ES-I3 (cell line): ENCODE data around the gene HDHD3.

Experiments used
- H3K36me3 ChIP-seq: 2 replicates; pipeline ENCODE4 v1.6.1; 2013; ENCODE audit warnings: mild to moderate bottlenecking, low read length, control low read depth, moderate library complexity; ENCODE audit not compliant: insufficient read depth
- H3K4me1 ChIP-seq: 2 replicates; pipeline ENCODE4 v1.6.1; 2013; ENCODE audit warnings: mild to moderate bottlenecking, control low read depth, low read length; ENCODE audit not compliant: insufficient read depth
- H3K9ac ChIP-seq: 2 replicates; pipeline ENCODE4 v1.6.1; 2013; ENCODE audit warnings: low read depth, mild to moderate bottlenecking, low read length, moderate library complexity
- H3K9me3 ChIP-seq: 2 replicates; pipeline ENCODE4 v1.6.1; 2013; ENCODE audit warnings: mild to moderate bottlenecking, low read length, moderate library complexity; ENCODE audit not compliant: control insufficient read depth, insufficient read depth

The HDHD3 gene

DNA sequence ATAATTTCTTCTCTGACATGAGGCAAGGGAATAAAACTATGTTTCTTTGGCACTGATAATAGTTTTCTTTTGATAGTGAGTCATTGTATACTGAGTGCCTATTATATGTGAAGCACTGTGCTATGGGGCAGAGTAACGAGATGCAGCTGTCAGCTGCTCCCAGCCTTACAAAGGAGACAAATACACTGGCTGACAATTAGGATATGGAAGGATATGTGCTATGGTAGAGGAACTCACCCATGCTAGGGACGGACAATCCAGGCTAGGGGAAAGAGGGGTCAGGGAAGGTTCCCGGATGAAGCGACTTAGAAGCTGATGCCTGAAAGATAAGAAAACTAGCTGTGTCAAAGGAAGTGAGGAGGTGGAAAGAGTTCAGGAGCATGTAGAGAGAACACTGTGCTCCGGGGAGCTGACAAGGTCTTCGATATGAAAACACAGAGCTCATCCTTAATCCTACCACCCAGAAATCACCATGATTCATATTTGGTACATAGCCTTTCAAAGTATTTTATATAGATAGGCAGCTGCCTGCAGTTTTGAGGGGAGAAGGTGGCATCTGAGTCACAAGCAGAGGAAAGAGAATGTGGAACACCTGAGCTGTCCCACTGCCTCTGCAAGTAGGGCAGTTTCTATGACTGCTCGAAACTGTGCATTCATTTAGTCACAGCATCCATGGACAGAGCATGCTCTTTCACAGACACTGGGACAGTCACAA, 15.3 kb downstream of the HDHD3 start:
- Histone ChIP-seq H3K36me3 (no peaks in the 10 kb centered on the region), H3K9ac (no peak overlapping the region), H3K9me3 (no peaks in the 10 kb centered on the region), H3K4me1 (no peaks in the 10 kb centered on the region)

DNA sequence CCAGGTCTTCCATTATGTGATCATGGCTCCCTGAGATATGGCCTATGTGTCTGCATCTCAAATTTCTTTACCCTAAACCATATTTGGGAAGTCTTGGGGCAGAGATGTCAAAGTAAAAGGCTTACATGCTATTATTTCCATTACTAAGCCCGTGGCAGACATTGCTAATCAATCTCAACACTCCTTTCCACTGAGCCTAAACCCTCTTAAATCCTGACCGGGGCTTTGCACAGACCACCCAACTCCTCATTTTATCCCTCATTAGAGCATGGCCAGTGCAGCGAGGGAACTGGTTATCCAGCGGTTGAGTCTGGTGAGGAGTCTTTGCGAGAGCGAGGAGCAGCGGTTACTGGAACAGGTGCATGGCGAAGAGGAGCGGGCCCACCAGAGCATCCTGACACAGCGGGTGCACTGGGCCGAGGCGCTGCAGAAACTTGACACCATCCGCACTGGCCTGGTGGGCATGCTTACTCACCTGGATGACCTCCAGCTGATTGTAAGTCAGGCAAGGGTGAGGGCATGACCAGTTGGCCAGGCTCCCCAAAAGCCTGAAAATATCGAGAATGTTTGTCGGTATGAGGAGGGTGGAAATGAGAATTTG, 16.4 kb downstream of the HDHD3 start:
- Histone ChIP-seq H3K9ac (no peak overlapping the region), H3K4me1 (no peaks in the 10 kb centered on the region), H3K36me3 (no peaks in the 10 kb centered on the region), H3K9me3 (no peaks in the 10 kb centered on the region)

DNA sequence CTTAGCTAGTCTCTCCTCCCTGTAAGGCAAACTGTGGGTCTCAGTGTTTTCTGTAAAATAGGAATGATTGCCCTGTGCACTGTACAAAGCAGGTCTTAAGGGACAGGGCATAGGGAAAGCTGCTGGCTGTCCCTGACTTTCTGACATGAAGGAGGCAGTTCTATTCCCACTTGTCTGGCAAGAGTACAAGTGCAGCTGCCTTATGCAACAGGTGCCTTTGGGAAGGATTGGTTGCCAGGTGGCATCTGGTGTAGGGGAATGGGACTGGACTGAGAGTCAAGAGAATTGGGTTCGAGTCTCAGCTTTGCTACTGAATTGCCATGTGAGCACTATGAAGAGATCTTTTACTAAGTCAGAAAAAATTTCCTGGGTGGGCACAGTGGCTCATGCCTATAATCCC, 17.4 kb downstream of the HDHD3 start:
- Histone ChIP-seq H3K36me3 (no peaks in the 10 kb centered on the region), H3K9me3 (no peaks in the 10 kb centered on the region), H3K4me1 (no peaks in the 10 kb centered on the region)

DNA sequence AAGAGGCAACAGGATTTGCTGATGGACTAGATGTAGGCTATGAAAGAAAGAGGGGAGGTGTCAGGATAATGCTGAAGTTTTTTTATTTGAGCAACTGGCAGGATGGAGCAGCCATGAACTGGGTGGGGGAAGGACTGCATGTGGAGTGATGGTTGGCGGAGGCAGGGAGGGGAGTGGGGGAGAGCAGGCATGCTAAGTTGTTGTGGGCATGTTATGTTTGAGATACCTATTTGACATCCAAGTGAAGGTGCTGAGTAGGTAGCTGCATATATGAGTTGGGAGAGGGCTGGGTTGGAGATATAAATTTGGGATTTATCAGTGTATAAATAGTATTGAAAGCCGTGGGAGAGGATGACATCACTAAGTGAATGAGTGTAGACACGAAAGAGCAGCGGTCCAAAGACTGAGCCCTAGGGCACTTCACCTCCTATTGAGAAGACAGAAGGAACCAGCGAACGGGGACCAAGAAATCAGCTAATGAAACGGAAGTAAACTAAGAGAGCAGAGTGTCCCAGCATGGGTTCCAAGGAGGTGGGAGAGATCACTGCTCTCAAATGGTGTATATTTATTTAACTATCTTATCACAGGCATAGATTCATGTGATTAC, 20.0 kb downstream of the HDHD3 start:
- H3K9me3 ChIP-seq, result no peaks in the 10 kb centered on the region
- H3K9ac ChIP-seq, result no peak overlapping the region
- no peaks in the 10 kb centered on the region for H3K36me3 ChIP-seq
- no peaks in the 10 kb centered on the region for H3K4me1 ChIP-seq

More for the DNA sequence above, 17.4 kb downstream of the HDHD3 start:
- no peak overlapping the region for H3K9ac ChIP-seq

DNA sequence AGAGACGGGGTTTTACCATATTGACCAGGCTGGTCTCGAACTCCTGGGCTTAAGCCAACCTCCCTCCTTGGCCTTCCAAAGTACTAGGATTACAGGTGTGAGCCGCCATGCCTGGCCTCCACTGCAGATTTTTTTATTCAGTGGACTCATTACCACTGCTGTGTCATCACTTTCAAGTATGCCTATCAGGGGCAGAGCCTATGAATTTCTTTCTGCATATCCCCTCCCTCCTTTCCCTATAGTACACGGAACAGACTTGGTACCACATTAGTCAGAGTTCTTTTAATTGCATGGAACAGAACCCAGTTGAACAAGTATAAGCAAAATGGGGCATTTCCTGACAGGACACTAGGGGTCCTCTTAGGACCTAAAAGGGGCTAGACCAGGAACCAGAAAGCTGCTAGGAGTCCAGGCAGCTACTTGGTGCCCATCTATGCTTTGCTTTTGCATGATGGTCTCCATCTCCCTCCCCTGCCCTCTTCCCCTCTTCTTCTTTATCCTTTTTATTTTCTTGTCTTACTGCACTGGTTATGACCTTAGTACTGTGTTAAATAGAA, 21.7 kb downstream of the HDHD3 start:
- Histone ChIP-seq H3K9me3 (no peaks in the 10 kb centered on the region), H3K4me1 (peaks cover 8% of the 10 kb centered on the region), H3K36me3 (no peaks in the 10 kb centered on the region), H3K9ac (no peak overlapping the region)

DNA sequence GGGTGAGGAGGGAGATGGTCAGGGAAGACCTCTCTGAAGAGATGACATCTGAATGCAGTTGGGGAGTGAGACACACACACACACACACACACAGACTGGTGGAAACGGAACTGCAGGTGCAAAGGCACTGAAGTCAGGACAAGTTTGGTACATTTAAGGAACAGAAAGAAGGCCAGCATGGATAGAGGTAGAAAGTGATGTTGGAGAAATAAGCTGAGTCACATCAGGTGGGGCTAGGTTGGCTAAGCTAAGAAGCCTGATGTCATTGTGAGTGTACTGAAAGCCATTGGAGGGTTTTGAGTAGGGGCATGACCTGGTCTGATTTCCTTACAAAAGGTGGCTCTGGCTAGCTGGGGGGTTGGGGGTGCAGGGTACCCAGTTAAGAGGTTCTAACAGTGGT, 24.4 kb downstream of the HDHD3 start:
- no peaks in the 10 kb centered on the region for H3K9me3 ChIP-seq
- H3K4me1 ChIP-seq, result peaks cover 8% of the 10 kb centered on the region
- H3K36me3 ChIP-seq, result no peaks in the 10 kb centered on the region
- no peak overlapping the region for H3K9ac ChIP-seq

DNA sequence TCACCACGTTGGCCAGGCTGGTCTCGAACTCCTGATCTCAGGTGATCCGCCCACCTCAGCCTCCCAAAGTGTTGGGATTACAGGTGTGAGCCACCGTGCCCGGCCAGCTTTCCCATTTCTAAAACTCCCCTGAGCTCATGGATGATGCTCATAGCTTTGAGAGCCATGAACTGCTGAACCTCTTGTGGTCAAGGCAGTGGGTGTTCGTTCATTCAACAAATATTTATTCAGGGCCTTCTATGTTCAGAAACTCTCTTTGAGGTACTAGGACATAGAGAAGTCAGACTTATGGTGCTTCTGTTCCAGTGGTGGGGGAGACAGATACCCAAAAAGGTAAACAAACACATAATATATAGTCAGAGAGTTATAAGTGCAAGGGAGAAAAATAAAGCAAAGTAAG, 24.8 kb downstream of the HDHD3 start:
- Histone ChIP-seq H3K36me3 (no peaks in the 10 kb centered on the region), H3K4me1 (peaks cover 8% of the 10 kb centered on the region), H3K9ac (no peak overlapping the region)

DNA sequence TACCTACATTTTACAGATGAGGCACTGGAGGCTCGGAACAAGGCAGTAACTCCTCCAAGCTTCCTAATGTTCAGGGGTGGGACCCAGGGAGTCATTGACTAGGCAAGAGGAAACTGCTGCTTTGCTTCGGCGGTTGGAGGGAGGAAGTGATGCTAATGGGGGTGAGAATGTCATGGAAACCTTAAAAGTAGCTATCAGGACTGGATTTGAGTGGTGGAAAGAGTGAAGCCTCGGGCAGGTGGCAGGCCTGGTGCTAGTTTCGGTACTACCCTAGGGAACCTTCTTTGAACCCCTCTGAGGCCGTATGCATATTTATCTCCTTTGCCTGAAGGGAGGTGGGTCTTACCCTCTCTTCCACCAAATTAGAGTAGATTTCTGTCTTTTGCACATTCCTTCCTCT, 25.8 kb downstream of the HDHD3 start:
- Histone ChIP-seq H3K36me3 (no peaks in the 10 kb centered on the region), H3K4me1 (peaks cover 8% of the 10 kb centered on the region), H3K9ac (peak overlapping the region; percentile 59; the same call in 1 of the 2 replicates), H3K9me3 (no peaks in the 10 kb centered on the region)

More for the DNA sequence above, 24.8 kb downstream of the HDHD3 start:
- no peaks in the 10 kb centered on the region for H3K9me3 ChIP-seq

DNA sequence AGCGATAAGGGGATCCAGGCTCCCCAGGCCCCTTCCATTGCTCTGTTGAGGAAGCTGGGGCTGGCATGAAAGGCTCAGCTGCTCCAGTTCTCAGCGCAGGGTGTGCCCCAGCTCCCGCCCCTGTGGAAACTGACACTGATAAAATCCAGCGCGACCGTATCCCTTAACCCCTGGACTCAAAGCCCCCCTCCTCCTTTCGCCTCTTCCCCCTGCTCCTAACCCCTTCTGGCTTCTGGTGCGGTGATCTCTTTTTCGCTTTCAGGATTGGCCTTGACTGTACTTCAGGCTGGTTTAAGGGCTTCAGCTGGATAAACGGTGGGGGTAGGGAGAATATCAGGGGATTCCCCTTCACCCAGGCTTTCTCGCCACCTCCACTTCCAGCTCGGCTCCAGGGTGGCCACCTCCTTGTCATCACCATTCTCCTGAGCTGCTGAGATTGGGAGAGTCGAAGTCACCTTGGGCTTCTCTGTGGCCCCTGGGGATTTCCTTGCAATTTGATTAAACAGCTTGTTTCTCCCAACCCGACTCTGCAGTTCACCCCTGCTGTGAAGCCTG, 26.6 kb downstream of the HDHD3 start:
- Histone ChIP-seq H3K36me3 (no peaks in the 10 kb centered on the region), H3K9ac (peak overlapping the region; percentile 59; the same call in 1 of the 2 replicates)

DNA sequence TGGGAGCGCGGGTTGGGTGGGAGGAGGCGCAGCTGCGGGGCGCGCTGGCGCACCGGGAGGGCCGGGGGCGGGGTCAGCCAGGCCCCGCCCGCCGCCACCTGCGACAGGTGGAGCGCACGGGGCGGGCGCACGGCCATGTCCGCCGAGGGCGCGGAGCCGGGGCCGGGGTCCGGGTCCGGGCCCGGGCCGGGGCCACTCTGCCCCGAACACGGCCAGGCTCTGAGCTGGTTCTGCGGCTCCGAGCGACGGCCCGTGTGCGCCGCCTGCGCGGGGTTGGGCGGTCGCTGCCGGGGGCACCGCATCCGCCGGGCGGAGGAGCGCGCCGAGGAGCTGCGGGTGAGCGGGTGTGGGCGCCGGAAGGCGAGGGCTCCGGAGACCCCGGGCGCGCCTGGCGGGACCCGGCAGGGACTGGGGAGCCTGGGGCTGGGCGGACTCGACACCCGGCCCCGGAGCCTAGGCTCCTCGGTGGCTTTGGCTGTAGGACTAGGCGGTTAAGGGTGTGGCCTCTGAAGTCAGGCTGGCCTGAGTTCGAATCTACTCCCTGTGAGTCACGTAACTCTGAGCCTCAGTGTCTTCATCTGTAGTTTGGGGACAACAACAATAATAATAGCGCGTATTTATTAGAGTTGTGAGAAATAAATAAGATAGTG, 27.2 kb downstream of the HDHD3 start, which contains the start of gene BSPRY:
Gene BSPRY, plus strand, starts transcription at position 97 of the 650 bp plus-strand sequence. Its CDS starts 39 bp downstream, at position 136.
- Histone ChIP-seq H3K36me3 (no peaks in the 10 kb centered on the region), H3K9me3 (no peaks in the 10 kb centered on the region), H3K9ac (peak within 1 kb of the TSS; percentile 59; the same call in 1 of the 2 replicates), H3K4me1 (peaks cover 8% of the 10 kb centered on the region)

More for the DNA sequence above, 26.6 kb downstream of the HDHD3 start:
- peaks cover 8% of the 10 kb centered on the region for H3K4me1 ChIP-seq
- H3K9me3 ChIP-seq, result no peaks in the 10 kb centered on the region

DNA sequence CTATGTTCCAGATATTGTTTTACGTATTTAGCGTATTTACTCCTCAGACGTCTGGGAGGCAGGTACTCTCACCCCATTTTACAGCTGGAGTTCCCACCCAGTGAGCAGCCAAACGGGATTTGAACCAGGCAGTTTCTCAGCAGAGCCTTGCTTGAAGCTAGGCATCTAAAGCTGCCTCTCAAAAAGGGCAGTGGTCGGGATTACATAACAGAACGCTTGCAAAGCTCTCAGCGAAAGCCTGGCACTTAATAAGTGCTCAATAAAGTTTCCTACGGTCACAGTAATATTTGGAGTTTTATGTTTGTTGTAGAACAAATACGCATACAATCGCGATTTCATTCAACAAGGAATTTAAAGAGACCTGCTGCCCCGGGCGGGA, 27.7 kb downstream of the HDHD3 start:
- Histone ChIP-seq H3K4me1 (peaks cover 8% of the 10 kb centered on the region), H3K9me3 (no peaks in the 10 kb centered on the region), H3K36me3 (no peaks in the 10 kb centered on the region), H3K9ac (peak overlapping the region; percentile 59; the same call in 1 of the 2 replicates)

DNA sequence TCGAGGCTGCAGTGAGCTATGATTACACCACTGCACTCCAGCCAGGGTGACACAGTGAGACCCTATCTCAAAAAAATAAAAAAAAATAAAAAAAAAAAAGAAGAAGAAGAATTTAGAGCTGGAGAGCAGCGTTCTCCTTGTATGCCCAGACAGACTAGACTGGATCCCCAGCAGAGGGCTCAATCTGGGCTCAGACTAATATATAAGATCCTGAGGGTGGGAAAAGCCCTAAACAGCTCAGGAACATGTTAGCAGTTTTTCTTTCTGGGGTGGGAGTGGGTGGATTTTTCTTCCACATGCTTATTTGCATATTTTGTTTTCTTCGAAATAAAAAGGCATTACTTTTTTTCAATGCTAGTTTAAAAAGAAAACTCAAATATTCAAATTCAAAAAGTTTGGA, 28.3 kb downstream of the HDHD3 start:
- Histone ChIP-seq H3K9ac (no peak overlapping the region), H3K4me1 (peaks cover 8% of the 10 kb centered on the region)

DNA sequence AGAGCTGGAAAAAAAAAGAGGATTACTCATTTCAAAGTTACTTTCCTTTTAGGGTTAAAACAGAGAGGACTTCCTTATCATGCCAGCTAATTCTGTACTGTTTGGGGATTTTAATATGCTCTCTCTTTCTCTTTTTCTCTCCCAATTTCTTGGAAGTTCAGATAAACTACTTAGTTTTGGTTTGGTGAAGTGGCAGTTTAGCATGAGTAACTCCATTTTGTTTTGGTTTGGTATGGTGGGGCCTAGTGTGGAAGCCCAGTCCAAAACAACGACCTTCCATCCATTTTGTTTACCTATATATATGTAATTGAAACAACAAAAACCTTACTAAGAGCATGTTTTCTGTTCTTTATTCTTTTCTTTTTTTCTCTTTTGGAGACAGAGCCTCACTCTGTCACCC, 31.1 kb downstream of the HDHD3 start:
- Histone ChIP-seq H3K9ac (no peak overlapping the region), H3K4me1 (peaks cover 2% of the 10 kb centered on the region), H3K36me3 (no peaks in the 10 kb centered on the region), H3K9me3 (no peaks in the 10 kb centered on the region)

More for the DNA sequence above, 28.3 kb downstream of the HDHD3 start:
- Histone ChIP-seq H3K36me3 (no peaks in the 10 kb centered on the region), H3K9me3 (no peaks in the 10 kb centered on the region)

DNA sequence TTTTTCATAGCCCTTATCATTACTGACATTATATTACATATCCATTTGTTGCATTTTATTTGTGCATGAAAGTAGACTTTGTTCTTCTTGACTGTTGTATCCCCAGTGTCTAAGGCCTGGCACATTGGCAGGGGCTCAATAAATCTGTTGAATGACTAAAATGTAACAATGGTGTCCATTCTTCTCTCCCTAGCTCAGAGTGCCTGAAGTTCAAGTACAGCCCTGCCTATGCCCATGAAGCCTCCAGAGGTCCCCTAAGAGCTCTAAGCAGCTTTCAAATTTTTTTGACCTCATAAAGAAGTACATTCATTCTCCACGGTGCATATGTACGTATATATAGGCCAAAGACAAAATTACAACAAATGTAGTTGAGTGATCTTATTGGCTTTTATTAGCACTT, 31.6 kb downstream of the HDHD3 start:
- Histone ChIP-seq H3K4me1 (no peaks in the 10 kb centered on the region), H3K9ac (no peak overlapping the region), H3K9me3 (no peaks in the 10 kb centered on the region), H3K36me3 (no peaks in the 10 kb centered on the region)
